SU-DHL-6 (cell line): ENCODE data around the gene FAM110D.

Source experiments
- H2AFZ ChIP-seq: fragments of 200-600 bp; sonication (generic); 2 replicates; pipeline ENCODE4 v1.6.1; 2014; ENCODE audit warnings: low read depth, mild to moderate bottlenecking, moderate library complexity, mixed read lengths, antibody characterized with exemption, low read length; ENCODE audit not compliant: severe bottlenecking
- H3F3A ChIP-seq: fragments of 200-600 bp; shearing (Covaris generic); 2 replicates; pipeline ENCODE4 v1.6.0; 2016; ENCODE audit warnings: antibody characterized with exemption, mild to moderate bottlenecking; ENCODE audit not compliant: insufficient read depth
- H3K27ac ChIP-seq: fragments of 200-600 bp; sonication (generic); 2 replicates; pipeline ENCODE4 v1.5.1; 2016; ENCODE audit warnings: low read depth, mild to moderate bottlenecking, low read length, moderate library complexity, mixed read lengths
- H3K27me3 ChIP-seq: fragments of 200-600 bp; sonication (generic), shearing (Covaris generic); 2 replicates; pipeline ENCODE4 v1.6.0; 2014; ENCODE audit warnings: mild to moderate bottlenecking, low read length
- H3K36me3 ChIP-seq: fragments of 200-600 bp; sonication (generic); 2 replicates; pipeline ENCODE4 v1.6.1; 2014; ENCODE audit warnings: mild to moderate bottlenecking, low read length, mixed read lengths
- H3K4me2 ChIP-seq: fragments of 300-600, 200-600 bp; shearing (Covaris generic), sonication (generic); 2 replicates; pipeline ENCODE4 v1.6.0; 2014; ENCODE audit warnings: low read length, low read depth, mild to moderate bottlenecking; ENCODE audit not compliant: poor library complexity, severe bottlenecking
- H3K4me3 ChIP-seq: fragments of 200-600 bp; sonication (generic); 2 replicates; pipeline ENCODE4 v1.5.1; 2014; ENCODE audit warnings: antibody characterized with exemption, low read length, mild to moderate bottlenecking, mixed read lengths; ENCODE audit not compliant: insufficient read depth, poor library complexity, severe bottlenecking
- H3K79me2 ChIP-seq: fragments of 200-600 bp; sonication (generic); 2 replicates; pipeline ENCODE4 v1.6.1; 2014; ENCODE audit warnings: mild to moderate bottlenecking, low read length, moderate library complexity; ENCODE audit not compliant: insufficient read depth
- H3K9ac ChIP-seq: fragments of 200-600 bp; sonication (generic); 2 replicates; pipeline ENCODE4 v1.7.0; 2014; ENCODE audit warnings: mild to moderate bottlenecking, low read length
- H3K9me2 ChIP-seq: fragments of 200-600 bp; sonication (generic); replicated peaks from 2 replicates; pipeline ENCODE4 v1.6.1; 2014; ENCODE audit warnings: low read length; ENCODE audit not compliant: insufficient read depth
- H3K9me3 ChIP-seq: fragments of 200-600 bp; sonication (generic); 2 replicates; pipeline ENCODE4 v1.6.1; 2014; ENCODE audit warnings: low read length, mixed read lengths; ENCODE audit not compliant: insufficient read depth
- H4K20me1 ChIP-seq: fragments of 200-600 bp; sonication (generic); 2 replicates; pipeline ENCODE4 v1.6.1; 2014; ENCODE audit warnings: low read depth, mild to moderate bottlenecking, antibody characterized with exemption, low read length, moderate library complexity, mixed read lengths
- EZH2phosphoT487 ChIP-seq: fragments of 200-600 bp; sonication (generic), shearing (Covaris generic); conservative IDR thresholded peaks from 2 replicates; pipeline ENCODE4 v1.6.1; 2018; ENCODE audit warnings: mild to moderate bottlenecking, antibody characterized with exemption, low read length, moderate library complexity, mixed read lengths
- TF ChIP-seq, protein P1 (sequence below): fragments of 200-600 bp; sonication (generic); IDR thresholded peaks from one replicate; pipeline ENCODE4 v1.5.1; 2017; ENCODE audit warnings: antibody characterized with exemption, mild to moderate bottlenecking, low read length, moderate library complexity; ENCODE audit not compliant: insufficient read depth, poor library complexity, severe bottlenecking

Gene FAM110D

DNA sequence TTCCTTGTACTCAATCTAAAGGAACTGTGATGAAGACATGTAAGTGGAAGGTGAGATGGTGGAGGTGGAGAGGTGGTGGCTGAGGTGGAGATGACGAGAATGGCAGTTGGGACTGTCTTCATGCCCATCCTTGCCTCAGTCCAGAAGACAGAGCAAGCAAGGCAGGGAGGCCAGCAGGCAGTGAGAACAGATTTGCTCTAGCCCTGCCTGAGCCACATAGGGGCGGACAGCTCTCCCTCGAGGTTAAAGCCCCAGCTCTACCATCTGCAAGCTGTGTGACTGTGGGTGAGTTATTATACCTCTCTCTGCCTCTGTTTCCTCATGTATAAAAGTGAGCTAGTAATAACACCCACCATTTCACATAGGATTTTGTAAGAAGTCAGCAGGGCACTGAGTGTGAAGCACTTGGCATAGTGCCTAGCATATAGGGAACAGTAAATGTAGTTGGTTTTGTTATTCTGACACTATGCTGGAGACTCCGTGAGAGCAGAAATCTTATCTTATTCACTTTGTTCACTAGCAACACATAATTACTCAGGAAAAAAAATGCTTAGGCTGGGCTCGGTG is 4.8 kb upstream of the FAM110D start:
- Histone ChIP-seq H3K9me3 (no peaks in the 10 kb centered on the region), H2AFZ (no peak overlapping the region), H3K4me3 (no peak overlapping the region), H3K79me2 (no peaks in the 10 kb centered on the region), H3K36me3 (no peaks in the 10 kb centered on the region), H3K27me3 (no peaks in the 10 kb centered on the region), H4K20me1 (no peaks in the 10 kb centered on the region), H3K4me2 (no peak overlapping the region), H3K9me2 (no peaks in the 10 kb centered on the region), H3K27ac (no peak overlapping the region), H3K9ac (no peak overlapping the region), H3F3A (no peaks in the 10 kb centered on the region)
- no peak for TF ChIP-seq EZH2phosphoT487
- TF ChIP-seq, protein P1, sequence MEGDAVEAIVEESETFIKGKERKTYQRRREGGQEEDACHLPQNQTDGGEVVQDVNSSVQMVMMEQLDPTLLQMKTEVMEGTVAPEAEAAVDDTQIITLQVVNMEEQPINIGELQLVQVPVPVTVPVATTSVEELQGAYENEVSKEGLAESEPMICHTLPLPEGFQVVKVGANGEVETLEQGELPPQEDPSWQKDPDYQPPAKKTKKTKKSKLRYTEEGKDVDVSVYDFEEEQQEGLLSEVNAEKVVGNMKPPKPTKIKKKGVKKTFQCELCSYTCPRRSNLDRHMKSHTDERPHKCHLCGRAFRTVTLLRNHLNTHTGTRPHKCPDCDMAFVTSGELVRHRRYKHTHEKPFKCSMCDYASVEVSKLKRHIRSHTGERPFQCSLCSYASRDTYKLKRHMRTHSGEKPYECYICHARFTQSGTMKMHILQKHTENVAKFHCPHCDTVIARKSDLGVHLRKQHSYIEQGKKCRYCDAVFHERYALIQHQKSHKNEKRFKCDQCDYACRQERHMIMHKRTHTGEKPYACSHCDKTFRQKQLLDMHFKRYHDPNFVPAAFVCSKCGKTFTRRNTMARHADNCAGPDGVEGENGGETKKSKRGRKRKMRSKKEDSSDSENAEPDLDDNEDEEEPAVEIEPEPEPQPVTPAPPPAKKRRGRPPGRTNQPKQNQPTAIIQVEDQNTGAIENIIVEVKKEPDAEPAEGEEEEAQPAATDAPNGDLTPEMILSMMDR = no peak

DNA sequence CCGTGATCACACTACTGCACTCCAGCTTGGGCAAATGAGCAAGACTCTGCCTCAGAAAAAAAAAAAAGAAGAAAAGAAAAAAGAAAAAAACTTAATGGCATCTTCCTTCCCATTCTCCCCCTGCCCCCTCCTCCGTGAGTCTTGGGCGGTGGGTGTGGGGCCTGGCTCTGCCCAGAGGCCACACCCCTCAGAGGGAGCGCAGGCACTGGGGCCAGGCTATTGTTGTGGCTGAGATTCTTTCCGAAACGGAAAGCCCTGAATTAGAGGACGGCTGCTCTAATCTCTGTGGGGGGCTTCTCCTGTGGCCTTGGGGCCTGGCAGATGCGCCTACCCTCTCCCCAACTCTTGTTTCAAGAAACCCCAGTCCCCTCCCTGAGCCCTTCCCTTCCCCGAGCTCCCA is 4.1 kb upstream of the FAM110D start:
- Histone ChIP-seq H3K9me2 (no peaks in the 10 kb centered on the region), H3K4me3 (no peak overlapping the region), H3K9ac (no peak overlapping the region), H2AFZ (no peak overlapping the region), H3K36me3 (no peaks in the 10 kb centered on the region), H3K79me2 (no peaks in the 10 kb centered on the region), H3K9me3 (no peaks in the 10 kb centered on the region), H4K20me1 (no peaks in the 10 kb centered on the region), H3K27ac (no peak overlapping the region), H3K27me3 (no peaks in the 10 kb centered on the region), H3K4me2 (no peak overlapping the region), H3F3A (no peaks in the 10 kb centered on the region)
- TF ChIP-seq EZH2phosphoT487 = no peak
- TF ChIP-seq, protein P1 = no peak

DNA sequence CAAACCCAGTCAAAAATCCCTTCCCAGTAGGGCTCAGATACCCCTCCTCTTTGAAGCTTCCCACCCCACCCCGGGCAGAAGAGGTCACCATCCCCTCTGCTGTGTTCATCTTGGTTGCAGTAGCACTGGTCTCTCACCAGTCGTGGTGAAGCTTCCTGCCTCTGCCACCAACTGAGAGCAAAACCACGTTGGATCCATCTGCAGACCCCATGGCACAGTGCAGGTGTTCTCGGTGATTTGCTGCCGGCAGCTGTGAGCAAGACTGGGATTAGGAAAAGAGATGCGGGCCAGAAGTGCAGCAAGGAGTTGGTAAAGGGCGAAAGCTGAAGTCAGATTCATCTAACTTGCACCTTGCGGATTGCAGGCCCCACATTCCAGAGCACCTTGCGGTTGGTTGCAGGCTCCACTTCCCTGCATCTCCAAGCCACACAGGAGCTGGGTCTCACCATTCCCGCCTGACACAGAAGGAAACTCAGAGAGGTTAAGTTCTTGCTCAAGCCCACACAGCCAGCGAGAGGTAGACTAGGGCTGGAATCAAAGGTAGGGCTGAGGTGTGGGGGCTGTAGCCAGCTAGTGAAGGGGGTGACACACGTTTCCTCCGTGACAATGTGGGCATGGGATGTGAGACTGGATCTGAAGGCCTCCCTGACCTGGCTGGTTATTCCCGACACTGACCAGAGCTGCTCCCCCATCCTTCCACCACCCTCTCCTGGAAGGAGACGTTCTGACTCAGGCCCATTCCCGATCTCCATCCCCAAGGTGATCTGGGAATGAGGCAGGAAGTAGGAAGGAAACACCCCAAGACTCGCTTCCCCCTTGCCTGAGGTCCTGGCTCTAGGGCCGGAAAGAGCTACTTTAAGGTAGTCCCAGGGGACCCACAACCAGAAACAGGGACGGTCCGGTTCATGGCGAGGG is 3.3 kb upstream of the FAM110D start:
- H3K4me2 ChIP-seq = no peak overlapping the region
- no peak for TF ChIP-seq EZH2phosphoT487
- TF ChIP-seq, protein P1 = no peak
- no peaks in the 10 kb centered on the region for H3K36me3 ChIP-seq
- H3K27ac ChIP-seq = no peak overlapping the region
- H2AFZ ChIP-seq = no peak overlapping the region
- H3K27me3 ChIP-seq = no peaks in the 10 kb centered on the region
- no peaks in the 10 kb centered on the region for H3F3A ChIP-seq
- H3K79me2 ChIP-seq = no peaks in the 10 kb centered on the region
- no peak overlapping the region for H3K4me3 ChIP-seq
- H4K20me1 ChIP-seq = no peaks in the 10 kb centered on the region
- no peaks in the 10 kb centered on the region for H3K9me2 ChIP-seq
- H3K9ac ChIP-seq = no peak overlapping the region
- no peaks in the 10 kb centered on the region for H3K9me3 ChIP-seq
